HG03571 (cell line): ENCODE results near the gene JAG1.
"Not testable (repeated sequence)": the region's sequence is repeated elsewhere in the genome, so short reads cannot be mapped to it uniquely, and the experiment has no call there.

Experiments used
- ATAC-seq: cut with Tn5 transposase; IDR thresholded peaks from one replicate; pipeline ENCODE4 v1.9.1; 2021; ENCODE audit not compliant: unreplicated experiment

The JAG1 gene

GRCh38 chr20:10617549-10618133 is 56.2 kb downstream of the JAG1 start:
- ATAC-seq, result not testable (repeated sequence)

- no peak for ATAC-seq
Measured at GRCh38 chr20:10616212-10616611, 57.6 kb downstream of the JAG1 start.

- ATAC-seq, result no peak
Measured at GRCh38 chr20:10613911-10614310, 59.9 kb downstream of the JAG1 start.

- ATAC-seq, result not testable (repeated sequence)
Measured at GRCh38 chr20:10613426-10613825, 60.4 kb downstream of the JAG1 start.

- ATAC-seq, result no peak
Measured at GRCh38 chr20:10611357-10611756, 62.4 kb downstream of the JAG1 start.

- ATAC-seq, result no peak
Measured at GRCh38 chr20:10610251-10610650, 63.5 kb downstream of the JAG1 start.

GRCh38 chr20:10609770-10610169 is 64.0 kb downstream of the JAG1 start:
- ATAC-seq, result no peak

GRCh38 chr20:10609276-10609675 is 64.5 kb downstream of the JAG1 start:
- no peak for ATAC-seq

- no peak for ATAC-seq
Measured at GRCh38 chr20:10605547-10606195, 68.1 kb downstream of the JAG1 start.

- no peak for ATAC-seq
Measured at GRCh38 chr20:10604865-10605440, 68.8 kb downstream of the JAG1 start.

GRCh38 chr20:10603971-10604864 is 69.6 kb downstream of the JAG1 start:
- no peak for ATAC-seq

- no peak for ATAC-seq
Measured at GRCh38 chr20:10603378-10603777, 70.4 kb downstream of the JAG1 start.

- ATAC-seq, result no peak
Measured at GRCh38 chr20:10602221-10602871, 71.5 kb downstream of the JAG1 start.

- ATAC-seq, result no peak
Measured at GRCh38 chr20:10597637-10598036, 76.2 kb downstream of the JAG1 start.

GRCh38 chr20:10596710-10597121 is 77.1 kb downstream of the JAG1 start:
- no peak for ATAC-seq

- ATAC-seq, result no peak
Measured at GRCh38 chr20:10595985-10596384, 77.8 kb downstream of the JAG1 start.

GRCh38 chr20:10595266-10595665 is 78.5 kb downstream of the JAG1 start:
- no peak for ATAC-seq

- ATAC-seq, result no peak
Measured at GRCh38 chr20:10594296-10594868, 79.4 kb downstream of the JAG1 start.

- no peak for ATAC-seq
Measured at GRCh38 chr20:10591946-10592521, 81.8 kb downstream of the JAG1 start.

GRCh38 chr20:10590950-10591671 is 82.7 kb downstream of the JAG1 start:
- ATAC-seq, result no peak
